ENCODE data around the gene NLGN4Y.

Gene NLGN4Y

GRCh38 chrY:14628208-14628607 is 103.9 kb downstream of the NLGN4Y start:
- Mint-ChIP-seq H3K27me3 (no peaks in the 10 kb centered on the region), H3K9me3 (no peaks in the 10 kb centered on the region), H3K27ac (no peak overlapping the region), H3K4me3 (no peak overlapping the region), H3K36me3 (no peaks in the 10 kb centered on the region), H3K4me1 (no peaks in the 10 kb centered on the region)

- Mint-ChIP-seq H3K9me3 (no peaks in the 10 kb centered on the region), H3K27ac (no peak overlapping the region), H3K4me1 (no peaks in the 10 kb centered on the region), H3K27me3 (no peaks in the 10 kb centered on the region), H3K4me3 (no peak overlapping the region), H3K36me3 (no peaks in the 10 kb centered on the region)
These were observed 107.3 kb downstream of the NLGN4Y start for GRCh38 chrY:14631676-14632075.

- Mint-ChIP-seq H3K27ac (no peak overlapping the region), H3K27me3 (no peaks in the 10 kb centered on the region), H3K4me1 (no peaks in the 10 kb centered on the region), H3K4me3 (no peak overlapping the region), H3K9me3 (no peaks in the 10 kb centered on the region), H3K36me3 (no peaks in the 10 kb centered on the region)
These were observed 109.4 kb downstream of the NLGN4Y start for GRCh38 chrY:14633718-14634117.

GRCh38 chrY:14634954-14635353 is 110.6 kb downstream of the NLGN4Y start:
- H3K27me3 Mint-ChIP-seq: no peaks in the 10 kb centered on the region
- no peak overlapping the region for H3K4me3 Mint-ChIP-seq
- no peaks in the 10 kb centered on the region for H3K4me1 Mint-ChIP-seq
- H3K9me3 Mint-ChIP-seq: no peaks in the 10 kb centered on the region
- H3K36me3 Mint-ChIP-seq: no peaks in the 10 kb centered on the region
- no peak overlapping the region for H3K27ac Mint-ChIP-seq

GRCh38 chrY:14637551-14637950 is 113.2 kb downstream of the NLGN4Y start:
- no peak overlapping the region for H3K27ac Mint-ChIP-seq
- H3K27me3 Mint-ChIP-seq: no peaks in the 10 kb centered on the region
- no peak overlapping the region for H3K4me3 Mint-ChIP-seq
- no peaks in the 10 kb centered on the region for H3K9me3 Mint-ChIP-seq
- no peaks in the 10 kb centered on the region for H3K36me3 Mint-ChIP-seq
- no peaks in the 10 kb centered on the region for H3K4me1 Mint-ChIP-seq

GRCh38 chrY:14641853-14642252 is 117.5 kb downstream of the NLGN4Y start:
- H3K4me3 Mint-ChIP-seq: no peak overlapping the region
- H3K36me3 Mint-ChIP-seq: no peaks in the 10 kb centered on the region
- no peaks in the 10 kb centered on the region for H3K9me3 Mint-ChIP-seq
- no peak overlapping the region for H3K27ac Mint-ChIP-seq
- H3K27me3 Mint-ChIP-seq: no peaks in the 10 kb centered on the region
- no peaks in the 10 kb centered on the region for H3K4me1 Mint-ChIP-seq

- no peaks in the 10 kb centered on the region for H3K36me3 Mint-ChIP-seq
- H3K4me3 Mint-ChIP-seq: no peak overlapping the region
- no peaks in the 10 kb centered on the region for H3K9me3 Mint-ChIP-seq
- H3K27ac Mint-ChIP-seq: no peak overlapping the region
- no peaks in the 10 kb centered on the region for H3K27me3 Mint-ChIP-seq
- H3K4me1 Mint-ChIP-seq: no peaks in the 10 kb centered on the region
These were observed 120.0 kb downstream of the NLGN4Y start for GRCh38 chrY:14644157-14644952.

- H3K9me3 Mint-ChIP-seq: peaks cover 13% of the 10 kb centered on the region
- no peaks in the 10 kb centered on the region for H3K27me3 Mint-ChIP-seq
- no peaks in the 10 kb centered on the region for H3K4me1 Mint-ChIP-seq
- H3K4me3 Mint-ChIP-seq: no peak overlapping the region
- H3K27ac Mint-ChIP-seq: no peak overlapping the region
- no peaks in the 10 kb centered on the region for H3K36me3 Mint-ChIP-seq
These were observed 154.9 kb downstream of the NLGN4Y start for GRCh38 chrY:14679181-14679580.

- no peaks in the 10 kb centered on the region for H3K9me3 Mint-ChIP-seq
- H3K36me3 Mint-ChIP-seq: no peaks in the 10 kb centered on the region
- H3K4me1 Mint-ChIP-seq: no peaks in the 10 kb centered on the region
- H3K27me3 Mint-ChIP-seq: no peaks in the 10 kb centered on the region
- no peak overlapping the region for H3K4me3 Mint-ChIP-seq
- no peak overlapping the region for H3K27ac Mint-ChIP-seq
These were observed 170.2 kb downstream of the NLGN4Y start for GRCh38 chrY:14694543-14694942.

- H3K27me3 Mint-ChIP-seq: no peaks in the 10 kb centered on the region
- H3K4me3 Mint-ChIP-seq: no peak overlapping the region
- H3K9me3 Mint-ChIP-seq: peaks cover 5% of the 10 kb centered on the region
- no peaks in the 10 kb centered on the region for H3K4me1 Mint-ChIP-seq
- no peaks in the 10 kb centered on the region for H3K36me3 Mint-ChIP-seq
- no peak overlapping the region for H3K27ac Mint-ChIP-seq
These were observed 183.8 kb downstream of the NLGN4Y start for GRCh38 chrY:14708158-14708557.

GRCh38 chrY:14741596-14741995 is 217.3 kb downstream of the NLGN4Y start:
- Mint-ChIP-seq H3K27me3 (no peaks in the 10 kb centered on the region), H3K27ac (no peak overlapping the region), H3K9me3 (no peaks in the 10 kb centered on the region), H3K36me3 (no peaks in the 10 kb centered on the region), H3K4me3 (no peak overlapping the region), H3K4me1 (no peaks in the 10 kb centered on the region)

GRCh38 chrY:14748329-14748728 is 224.0 kb downstream of the NLGN4Y start:
- Mint-ChIP-seq H3K27me3 (no peaks in the 10 kb centered on the region), H3K4me3 (no peak overlapping the region), H3K36me3 (no peaks in the 10 kb centered on the region), H3K4me1 (no peaks in the 10 kb centered on the region), H3K9me3 (no peaks in the 10 kb centered on the region), H3K27ac (no peak overlapping the region)

- Mint-ChIP-seq H3K36me3 (peaks cover 1% of the 10 kb centered on the region), H3K27me3 (no peaks in the 10 kb centered on the region), H3K4me1 (no peaks in the 10 kb centered on the region), H3K27ac (no peak overlapping the region), H3K4me3 (no peak overlapping the region), H3K9me3 (no peaks in the 10 kb centered on the region)
These were observed 231.2 kb downstream of the NLGN4Y start for GRCh38 chrY:14755571-14755970.

GRCh38 chrY:14762903-14763302 is 238.6 kb downstream of the NLGN4Y start:
- no peak overlapping the region for H3K27ac Mint-ChIP-seq
- no peak overlapping the region for H3K4me3 Mint-ChIP-seq

GRCh38 chrY:14763600-14763999 is 239.3 kb downstream of the NLGN4Y start:
- Mint-ChIP-seq H3K27me3 (no peaks in the 10 kb centered on the region), H3K27ac (no peak overlapping the region), H3K9me3 (no peaks in the 10 kb centered on the region), H3K4me3 (no peak overlapping the region), H3K4me1 (no peaks in the 10 kb centered on the region), H3K36me3 (no peaks in the 10 kb centered on the region)

More at GRCh38 chrY:14762903-14763302, 238.6 kb downstream of the NLGN4Y start:
- H3K36me3 Mint-ChIP-seq: no peaks in the 10 kb centered on the region
- no peaks in the 10 kb centered on the region for H3K4me1 Mint-ChIP-seq
- H3K27me3 Mint-ChIP-seq: no peaks in the 10 kb centered on the region
- H3K9me3 Mint-ChIP-seq: no peaks in the 10 kb centered on the region

- no peak overlapping the region for H3K27ac Mint-ChIP-seq
- no peaks in the 10 kb centered on the region for H3K4me1 Mint-ChIP-seq
- H3K4me3 Mint-ChIP-seq: no peak overlapping the region
- no peaks in the 10 kb centered on the region for H3K27me3 Mint-ChIP-seq
- no peaks in the 10 kb centered on the region for H3K36me3 Mint-ChIP-seq
- peaks cover 3% of the 10 kb centered on the region for H3K9me3 Mint-ChIP-seq
These were observed 253.9 kb downstream of the NLGN4Y start for GRCh38 chrY:14778208-14778607.

- H3K4me3 Mint-ChIP-seq: no peak overlapping the region
- no peaks in the 10 kb centered on the region for H3K9me3 Mint-ChIP-seq
These were observed 268.8 kb downstream of the NLGN4Y start for GRCh38 chrY:14793104-14793503.

More at GRCh38 chrY:14793104-14793503, 268.8 kb downstream of the NLGN4Y start:
- Mint-ChIP-seq H3K4me1 (no peaks in the 10 kb centered on the region), H3K27me3 (no peaks in the 10 kb centered on the region), H3K27ac (no peak overlapping the region), H3K36me3 (no peaks in the 10 kb centered on the region)

Measured in activated naive CD4-positive, alpha-beta T cell treated with anti-CD3 and anti-CD28 coated beads, Interleukin-2, amount 50 U/mL, for 24 hours (primary cell).